Panc1 (cell line): ENCODE results near the gene CHAF1A.

Experiments used
- POLR2AphosphoS5 ChIP-seq: IDR thresholded peaks from 2 replicates; pipeline ENCODE4 v1.6.1; 2012; ENCODE audit warnings: mild to moderate bottlenecking, low read depth, low read length, moderate library complexity
- SIN3A ChIP-seq: IDR thresholded peaks from 2 replicates; pipeline ENCODE4 v1.6.1; 2012; ENCODE audit warnings: low read depth, mild to moderate bottlenecking, low read length, moderate library complexity, borderline replicate concordance; ENCODE audit not compliant: insufficient read depth
- TCF7L2 ChIP-seq: IDR thresholded peaks from 2 replicates; pipeline ENCODE4 v1.6.1; 2011; ENCODE audit warnings: mild to moderate bottlenecking, low read depth, low read length, inconsistent platforms
- TF ChIP-seq, protein P1 (sequence below): fragments of 450-650 bp; IDR thresholded peaks from 2 replicates; pipeline ENCODE4 v1.5.1; 2017; ENCODE audit warnings: mild to moderate bottlenecking
- TF ChIP-seq, protein P2 (sequence below), 2 experiments: IDR thresholded peaks; 2 replicates each; pipeline ENCODE4 v1.6.1; 2011 to 2012; ENCODE audit warnings: low read depth in 2 of 2, control low read depth in 1 of 2, low read length in 1 of 2, mild to moderate bottlenecking in 1 of 2, moderate library complexity in 1 of 2; ENCODE audit not compliant: insufficient read depth in 1 of 2

DNA sequence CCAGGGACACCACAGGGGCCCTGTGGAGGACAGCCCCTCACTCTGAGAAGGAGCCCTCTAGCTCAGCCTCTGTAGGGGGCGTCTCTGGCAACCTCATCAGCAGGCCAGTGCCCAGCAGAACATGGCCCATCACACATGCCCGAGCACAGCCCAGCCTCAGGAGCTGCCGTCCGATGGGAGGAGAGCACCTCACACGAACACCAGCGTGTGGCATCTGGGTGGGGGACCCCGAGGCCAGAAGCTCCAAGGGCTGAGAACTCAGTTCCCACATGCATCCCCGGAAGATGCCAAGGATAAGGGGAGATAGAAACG lies 13.4 kb upstream of the CHAF1A start:
- TF ChIP-seq, protein P1, sequence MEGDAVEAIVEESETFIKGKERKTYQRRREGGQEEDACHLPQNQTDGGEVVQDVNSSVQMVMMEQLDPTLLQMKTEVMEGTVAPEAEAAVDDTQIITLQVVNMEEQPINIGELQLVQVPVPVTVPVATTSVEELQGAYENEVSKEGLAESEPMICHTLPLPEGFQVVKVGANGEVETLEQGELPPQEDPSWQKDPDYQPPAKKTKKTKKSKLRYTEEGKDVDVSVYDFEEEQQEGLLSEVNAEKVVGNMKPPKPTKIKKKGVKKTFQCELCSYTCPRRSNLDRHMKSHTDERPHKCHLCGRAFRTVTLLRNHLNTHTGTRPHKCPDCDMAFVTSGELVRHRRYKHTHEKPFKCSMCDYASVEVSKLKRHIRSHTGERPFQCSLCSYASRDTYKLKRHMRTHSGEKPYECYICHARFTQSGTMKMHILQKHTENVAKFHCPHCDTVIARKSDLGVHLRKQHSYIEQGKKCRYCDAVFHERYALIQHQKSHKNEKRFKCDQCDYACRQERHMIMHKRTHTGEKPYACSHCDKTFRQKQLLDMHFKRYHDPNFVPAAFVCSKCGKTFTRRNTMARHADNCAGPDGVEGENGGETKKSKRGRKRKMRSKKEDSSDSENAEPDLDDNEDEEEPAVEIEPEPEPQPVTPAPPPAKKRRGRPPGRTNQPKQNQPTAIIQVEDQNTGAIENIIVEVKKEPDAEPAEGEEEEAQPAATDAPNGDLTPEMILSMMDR: no peak
- TF ChIP-seq POLR2AphosphoS5 (no peak), TCF7L2 (no peak), SIN3A (no peak)
- TF ChIP-seq, protein P2, sequence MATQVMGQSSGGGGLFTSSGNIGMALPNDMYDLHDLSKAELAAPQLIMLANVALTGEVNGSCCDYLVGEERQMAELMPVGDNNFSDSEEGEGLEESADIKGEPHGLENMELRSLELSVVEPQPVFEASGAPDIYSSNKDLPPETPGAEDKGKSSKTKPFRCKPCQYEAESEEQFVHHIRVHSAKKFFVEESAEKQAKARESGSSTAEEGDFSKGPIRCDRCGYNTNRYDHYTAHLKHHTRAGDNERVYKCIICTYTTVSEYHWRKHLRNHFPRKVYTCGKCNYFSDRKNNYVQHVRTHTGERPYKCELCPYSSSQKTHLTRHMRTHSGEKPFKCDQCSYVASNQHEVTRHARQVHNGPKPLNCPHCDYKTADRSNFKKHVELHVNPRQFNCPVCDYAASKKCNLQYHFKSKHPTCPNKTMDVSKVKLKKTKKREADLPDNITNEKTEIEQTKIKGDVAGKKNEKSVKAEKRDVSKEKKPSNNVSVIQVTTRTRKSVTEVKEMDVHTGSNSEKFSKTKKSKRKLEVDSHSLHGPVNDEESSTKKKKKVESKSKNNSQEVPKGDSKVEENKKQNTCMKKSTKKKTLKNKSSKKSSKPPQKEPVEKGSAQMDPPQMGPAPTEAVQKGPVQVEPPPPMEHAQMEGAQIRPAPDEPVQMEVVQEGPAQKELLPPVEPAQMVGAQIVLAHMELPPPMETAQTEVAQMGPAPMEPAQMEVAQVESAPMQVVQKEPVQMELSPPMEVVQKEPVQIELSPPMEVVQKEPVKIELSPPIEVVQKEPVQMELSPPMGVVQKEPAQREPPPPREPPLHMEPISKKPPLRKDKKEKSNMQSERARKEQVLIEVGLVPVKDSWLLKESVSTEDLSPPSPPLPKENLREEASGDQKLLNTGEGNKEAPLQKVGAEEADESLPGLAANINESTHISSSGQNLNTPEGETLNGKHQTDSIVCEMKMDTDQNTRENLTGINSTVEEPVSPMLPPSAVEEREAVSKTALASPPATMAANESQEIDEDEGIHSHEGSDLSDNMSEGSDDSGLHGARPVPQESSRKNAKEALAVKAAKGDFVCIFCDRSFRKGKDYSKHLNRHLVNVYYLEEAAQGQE (IDR thresholded peaks at IDR 0.05; ENCODE audit: insufficient read depth in 1 of 2, low read depth in 2 of 2, low read length in 1 of 2): no peak
